Measurements from ENCODE around the gene SCN4B. TPM values are rescaled to one million over a fixed set of nuclear protein-coding genes. Genes with fewer than 3 reads are reported as not detected.

The SCN4B gene
- total RNA-seq, 2 donors from 2014 or later: 3.0 to 5.6 TPM

DNA sequence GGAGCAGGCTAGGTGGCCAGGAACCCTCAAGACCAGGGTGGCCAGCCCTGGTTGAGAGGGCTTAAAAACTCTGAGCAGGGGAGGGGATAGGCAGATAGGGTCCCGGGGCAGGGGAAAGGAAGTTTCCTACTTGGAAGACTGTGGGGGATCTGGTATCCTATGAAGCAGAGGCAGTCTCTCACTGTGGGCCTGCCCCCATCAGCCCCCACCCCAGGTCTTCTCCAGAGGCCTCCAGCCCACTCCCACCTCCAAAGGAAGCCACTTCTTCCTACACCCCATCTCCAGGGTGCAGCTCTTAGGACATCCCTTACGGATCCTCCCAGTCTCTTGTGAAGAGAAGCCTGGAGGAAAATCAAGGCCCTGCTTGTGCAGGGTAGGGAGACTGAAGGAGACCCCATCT is 16.3 kb downstream of the SCN4B start:
- TF ChIP-seq, protein P1, sequence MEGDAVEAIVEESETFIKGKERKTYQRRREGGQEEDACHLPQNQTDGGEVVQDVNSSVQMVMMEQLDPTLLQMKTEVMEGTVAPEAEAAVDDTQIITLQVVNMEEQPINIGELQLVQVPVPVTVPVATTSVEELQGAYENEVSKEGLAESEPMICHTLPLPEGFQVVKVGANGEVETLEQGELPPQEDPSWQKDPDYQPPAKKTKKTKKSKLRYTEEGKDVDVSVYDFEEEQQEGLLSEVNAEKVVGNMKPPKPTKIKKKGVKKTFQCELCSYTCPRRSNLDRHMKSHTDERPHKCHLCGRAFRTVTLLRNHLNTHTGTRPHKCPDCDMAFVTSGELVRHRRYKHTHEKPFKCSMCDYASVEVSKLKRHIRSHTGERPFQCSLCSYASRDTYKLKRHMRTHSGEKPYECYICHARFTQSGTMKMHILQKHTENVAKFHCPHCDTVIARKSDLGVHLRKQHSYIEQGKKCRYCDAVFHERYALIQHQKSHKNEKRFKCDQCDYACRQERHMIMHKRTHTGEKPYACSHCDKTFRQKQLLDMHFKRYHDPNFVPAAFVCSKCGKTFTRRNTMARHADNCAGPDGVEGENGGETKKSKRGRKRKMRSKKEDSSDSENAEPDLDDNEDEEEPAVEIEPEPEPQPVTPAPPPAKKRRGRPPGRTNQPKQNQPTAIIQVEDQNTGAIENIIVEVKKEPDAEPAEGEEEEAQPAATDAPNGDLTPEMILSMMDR (IDR thresholded peaks at IDR 0.05): no peak
- TF ChIP-seq POLR2A (IDR thresholded peaks at IDR 0.05) (no peak), POLR2AphosphoS5 (IDR thresholded peaks at IDR 0.05) (no peak)
- DNase-seq (ENCODE audit: low spot score): no peak
- H3K4me1 ChIP-seq (replicated peaks): no peaks in the 10 kb centered on the region
- no peak overlapping the region for H3K4me3 ChIP-seq
- no peak overlapping the region for H3K27ac ChIP-seq
- H3K36me3 ChIP-seq: no peaks in the 10 kb centered on the region
- WGBS: 84% methylated on average over 2 of the region's 2 CpGs
- no peaks in the 10 kb centered on the region for H3K9me3 ChIP-seq
- H3K27me3 ChIP-seq (replicated peaks; ENCODE audit: insufficient read depth): no peaks in the 10 kb centered on the region
- intact Hi-C loops (cut with DNase I): no loop called here

DNA sequence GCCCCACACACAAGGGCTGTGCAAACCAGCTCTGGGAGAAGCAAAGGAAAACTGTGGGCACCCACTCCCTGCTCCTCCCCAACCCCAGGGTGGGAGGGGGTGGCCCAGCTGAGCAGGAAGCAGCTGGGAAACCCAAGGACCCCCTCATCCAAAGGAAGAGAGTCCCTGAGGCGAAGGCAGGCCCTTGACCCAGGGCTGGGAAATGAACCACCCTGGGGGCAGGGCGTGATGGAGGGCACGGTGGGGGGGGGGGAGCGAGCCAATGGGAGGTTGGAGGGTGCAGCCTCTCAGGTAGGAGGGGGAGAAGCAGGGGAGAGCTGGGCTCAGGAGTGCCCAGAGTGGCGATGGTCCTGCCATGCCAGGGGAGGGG is 16.8 kb downstream of the SCN4B start:
- intact Hi-C loops (cut with DNase I): no loop called here
- DNase-seq (ENCODE audit: low spot score): no peak
- H3K9me3 ChIP-seq: no peaks in the 10 kb centered on the region
- no peaks in the 10 kb centered on the region for H3K4me1 ChIP-seq (replicated peaks)
- no peaks in the 10 kb centered on the region for H3K36me3 ChIP-seq
- WGBS: 89% methylated on average over 5 of the region's 5 CpGs
- H3K4me3 ChIP-seq: no peak overlapping the region
- no peak overlapping the region for H3K27ac ChIP-seq
- H3K27me3 ChIP-seq (replicated peaks; ENCODE audit: insufficient read depth): no peaks in the 10 kb centered on the region
- TF ChIP-seq POLR2AphosphoS5 (IDR thresholded peaks at IDR 0.05) (no peak), POLR2A (IDR thresholded peaks at IDR 0.05) (no peak)
- TF ChIP-seq, protein P1 (IDR thresholded peaks at IDR 0.05): no peak

DNA sequence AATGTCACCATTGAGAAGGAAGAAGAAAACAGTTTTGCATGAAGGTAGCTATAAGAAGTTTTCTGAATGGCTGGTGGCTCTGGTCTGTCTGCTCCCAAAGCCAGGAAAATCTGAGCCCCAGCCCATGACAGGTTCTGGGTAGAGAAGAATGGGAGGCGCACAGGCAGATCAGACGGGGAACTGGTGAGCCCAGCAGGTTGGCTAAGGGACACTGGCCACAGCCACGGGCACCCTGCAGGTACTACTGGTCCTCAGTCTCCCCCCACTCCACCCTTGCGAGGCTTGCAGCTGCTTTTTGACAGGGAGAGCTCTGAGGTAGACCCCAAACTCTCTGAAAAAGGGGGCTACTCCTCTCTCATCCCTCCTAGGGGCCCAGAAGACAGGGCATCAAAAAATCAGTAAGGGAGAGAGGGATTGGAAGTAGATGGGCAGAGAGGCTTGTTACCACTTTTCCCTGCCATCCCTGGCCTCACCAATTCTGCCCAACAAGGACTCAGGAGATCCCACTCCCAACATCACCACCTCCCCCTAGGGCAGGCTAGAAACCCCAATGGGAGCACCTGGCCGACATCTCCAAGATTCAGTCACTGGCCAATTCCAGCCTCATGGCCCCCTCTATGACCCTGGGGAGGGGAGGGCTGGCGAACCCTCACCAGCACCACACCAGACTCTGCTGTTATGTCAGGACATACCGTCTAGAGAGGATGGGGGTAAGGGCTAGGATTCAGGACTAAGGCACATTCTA is 17.4 kb downstream of the SCN4B start:
- Histone ChIP-seq H3K36me3 (no peaks in the 10 kb centered on the region), H3K4me1 (replicated peaks) (no peaks in the 10 kb centered on the region), H3K27ac (no peak overlapping the region), H3K27me3 (replicated peaks; ENCODE audit: insufficient read depth) (no peaks in the 10 kb centered on the region), H3K4me3 (no peak overlapping the region), H3K9me3 (no peaks in the 10 kb centered on the region)
- no peak for TF ChIP-seq POLR2A (IDR thresholded peaks at IDR 0.05)
- TF ChIP-seq, protein P1 (IDR thresholded peaks at IDR 0.05): no peak
- no peak for TF ChIP-seq POLR2AphosphoS5 (IDR thresholded peaks at IDR 0.05)
- DNase-seq (ENCODE audit: low spot score): no peak
- intact Hi-C loops (cut with DNase I): no loop called here
- 78% methylated on average over 6 of the region's 7 CpGs for WGBS

DNA sequence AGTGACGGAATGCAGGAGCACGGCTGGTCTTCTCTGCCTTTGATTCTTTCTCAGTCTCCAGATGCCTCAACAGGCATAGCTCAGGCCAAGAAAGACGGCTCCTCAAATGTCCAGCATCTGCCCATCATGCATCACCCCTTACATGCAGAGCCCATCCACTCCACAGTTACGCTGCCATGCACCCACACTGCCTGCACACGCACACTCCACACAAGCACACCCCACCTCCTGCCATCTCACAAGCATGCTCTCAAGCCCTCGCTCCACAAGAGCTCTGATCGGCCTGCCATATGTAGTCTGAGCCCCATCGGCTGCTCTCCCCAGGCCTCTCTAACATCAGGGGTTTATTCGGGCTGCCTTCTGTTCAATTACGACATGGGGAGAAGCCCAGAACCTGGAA is 18.8 kb downstream of the SCN4B start:
- Histone ChIP-seq H3K9me3 (no peaks in the 10 kb centered on the region), H3K36me3 (no peaks in the 10 kb centered on the region), H3K4me3 (no peak overlapping the region), H3K4me1 (replicated peaks) (no peaks in the 10 kb centered on the region), H3K27me3 (replicated peaks; ENCODE audit: insufficient read depth) (no peaks in the 10 kb centered on the region), H3K27ac (no peak overlapping the region)
- intact Hi-C loops (cut with DNase I): no loop called here
- 88% methylated on average over 10 of the region's 10 CpGs for WGBS
- TF ChIP-seq, protein P1 (IDR thresholded peaks at IDR 0.05): no peak
- TF ChIP-seq POLR2A (IDR thresholded peaks at IDR 0.05) (no peak), POLR2AphosphoS5 (IDR thresholded peaks at IDR 0.05) (no peak)
- DNase-seq (ENCODE audit: low spot score): no peak
